PC-3 (cell line): ENCODE measurements around the gene DICER1. TPM values are rescaled to one million over a fixed set of nuclear protein-coding genes. Genes with fewer than 3 reads are reported as not detected.

Source experiments
- ATAC-seq: fragments of 200-7000 bp; cut with Tn5 transposase; 2 replicates; pipeline ENCODE4 v1.9.1; 2020; ENCODE audit warnings: mild to moderate bottlenecking, moderate library complexity
- BruUV-seq: library from RNA; stranded (reverse); fragments of 400-500 nt; replicated peaks from 2 replicates; lab custom pipeline; 2021; lab: Mats Ljungman, UMichigan
- CTCF ChIA-PET: fragments of 300-600 bp; sonication (Branson Sonifier 250); formaldehyde crosslinking; loops from one replicate; lab custom pipeline; 2022; ENCODE audit warnings: antibody characterized with exemption; lab: Charles Lee
- POLR2A ChIA-PET: fragments of 300-600 bp; sonication (Branson Sonifier 250); formaldehyde crosslinking; loops from one replicate; lab custom pipeline; 2022; ENCODE audit warnings: antibody characterized with exemption; ENCODE audit not compliant: unreplicated experiment; lab: Charles Lee
- DNase-seq: peaks from one replicate; pipeline ENCODE4 v3.0.0-alpha.2; 2015
- H2AFZ ChIP-seq: fragments of 300-600 bp; sonication (generic); 2 replicates; pipeline ENCODE4 v1.6.0; 2016; ENCODE audit warnings: antibody characterized with exemption, low read length
- H3F3A ChIP-seq: fragments of 300-600 bp; sonication (generic); one replicate; pipeline ENCODE4 v1.6.0; 2017; ENCODE audit warnings: antibody characterized with exemption, low read length, control low read depth, mild to moderate bottlenecking; ENCODE audit not compliant: unreplicated experiment
- H3K27ac ChIP-seq: fragments of 300-600 bp; sonication (generic); 2 replicates; pipeline ENCODE4 v1.5.1; 2016; ENCODE audit warnings: mild to moderate bottlenecking, low read length
- H3K27me3 ChIP-seq: fragments of 300-600 bp; sonication (generic); 2 replicates; pipeline ENCODE4 v1.6.1; 2016; ENCODE audit warnings: low read length, mixed read lengths
- H3K36me3 ChIP-seq: fragments of 300-600 bp; sonication (generic); 2 replicates; pipeline ENCODE4 v1.6.1; 2016; ENCODE audit warnings: low read depth, mixed run types, low read length, mixed read lengths
- H3K4me1 ChIP-seq: fragments of 300-600 bp; sonication (generic); 2 replicates; pipeline ENCODE4 v1.5.1; 2016; ENCODE audit warnings: low read length; ENCODE audit not compliant: insufficient read depth
- H3K4me2 ChIP-seq: fragments of 300-600 bp; sonication (generic); 2 replicates; pipeline ENCODE4 v1.6.0; 2016; ENCODE audit warnings: low read length
- H3K4me3 ChIP-seq: fragments of 300-600 bp; sonication (generic); 2 replicates; pipeline ENCODE4 v1.5.1; 2016; ENCODE audit warnings: mild to moderate bottlenecking, low read length, mixed read lengths
- H3K79me2 ChIP-seq: fragments of 300-600 bp; sonication (generic); 2 replicates; pipeline ENCODE4 v1.6.1; 2017; ENCODE audit warnings: low read length, mixed read lengths
- H3K9ac ChIP-seq: fragments of 300-600 bp; sonication (generic); 2 replicates; pipeline ENCODE4 v1.6.0; 2016; ENCODE audit warnings: mild to moderate bottlenecking, low read length
- H3K9me2 ChIP-seq: fragments of 300-600 bp; sonication (generic); replicated peaks from 2 replicates; pipeline ENCODE4 v1.6.1; 2016; ENCODE audit warnings: mixed run types, low read length, mixed read lengths
- H3K9me3 ChIP-seq: fragments of 300-600 bp; sonication (generic); 2 replicates; pipeline ENCODE4 v1.6.1; 2016; ENCODE audit warnings: low read length, mixed read lengths
- H4K20me1 ChIP-seq: fragments of 300-600 bp; sonication (generic); 2 replicates; pipeline ENCODE4 v1.6.1; 2016; ENCODE audit warnings: low read length, mixed read lengths
- EZH2 ChIP-seq: fragments of 300-600 bp; sonication (generic); IDR thresholded peaks from one replicate; pipeline ENCODE4 v1.6.1; 2017; ENCODE audit warnings: antibody characterized with exemption, mild to moderate bottlenecking, low read length; ENCODE audit not compliant: unreplicated experiment
- EZH2phosphoT487 ChIP-seq: fragments of 300-600 bp; sonication (generic); IDR thresholded peaks from 2 replicates; pipeline ENCODE4 v1.6.1; 2018; ENCODE audit warnings: mild to moderate bottlenecking, antibody characterized with exemption, low read length, borderline replicate concordance
- intact Hi-C: fragments of 100-400 bp; cut with micrococcal nuclease; formaldehyde crosslinking; loops from 2 replicates; pipeline ENCODE4 v1.9.0; 2023
- microRNA-seq: library from miRNA; unstranded; fragments of <30 nt; microRNA quantifications from one replicate; pipeline ENCODE4 v1.1.0, GENCODE V29; 2020; ENCODE audit not compliant: unreplicated experiment
- total RNA-seq: library from RNA; depleted of rRNA; stranded (reverse); fragments of >200 nt; gene quantifications from 2 replicates; pipeline ENCODE4 v1.2.3, GENCODE V29; 2014; rRNA removed
- TF ChIP-seq, protein P1 (sequence below): fragments of 300-600 bp; sonication (generic); conservative IDR thresholded peaks from 2 replicates; pipeline ENCODE4 v1.5.1; 2017; ENCODE audit warnings: antibody characterized with exemption, low read depth, mild to moderate bottlenecking, low read length

The DICER1 gene
- total RNA-seq, 1 experiment from 2014 or later, result 29.9 TPM

GRCh38 chr14:95038521-95039250 is 118.6 kb downstream of the DICER1 start:
- no peaks in the 10 kb centered on the region for H3K9me2 ChIP-seq
- H3K9ac ChIP-seq, result no peak overlapping the region
- no peak overlapping the region for H3K4me2 ChIP-seq
- no TSS peak for BruUV-seq
- H3K79me2 ChIP-seq, result no peaks in the 10 kb centered on the region
- TF ChIP-seq EZH2, result no peak
- no peak for ATAC-seq
- intact Hi-C loops, result no loop called here
- no peaks in the 10 kb centered on the region for H3K4me1 ChIP-seq
- CTCF ChIA-PET, result no interaction called here
- H3K9me3 ChIP-seq, result no peaks in the 10 kb centered on the region
- H3K27ac ChIP-seq, result no peak overlapping the region
- H3K36me3 ChIP-seq, result no peaks in the 10 kb centered on the region
- H4K20me1 ChIP-seq, result no peaks in the 10 kb centered on the region
- POLR2A ChIA-PET, result no interaction called here
- H3F3A ChIP-seq, result no peaks in the 10 kb centered on the region
- H2AFZ ChIP-seq, result no peak overlapping the region
- no peak for DNase-seq
- H3K4me3 ChIP-seq, result no peak overlapping the region
- H3K27me3 ChIP-seq, result peaks cover 53% of the 10 kb centered on the region

DNA sequence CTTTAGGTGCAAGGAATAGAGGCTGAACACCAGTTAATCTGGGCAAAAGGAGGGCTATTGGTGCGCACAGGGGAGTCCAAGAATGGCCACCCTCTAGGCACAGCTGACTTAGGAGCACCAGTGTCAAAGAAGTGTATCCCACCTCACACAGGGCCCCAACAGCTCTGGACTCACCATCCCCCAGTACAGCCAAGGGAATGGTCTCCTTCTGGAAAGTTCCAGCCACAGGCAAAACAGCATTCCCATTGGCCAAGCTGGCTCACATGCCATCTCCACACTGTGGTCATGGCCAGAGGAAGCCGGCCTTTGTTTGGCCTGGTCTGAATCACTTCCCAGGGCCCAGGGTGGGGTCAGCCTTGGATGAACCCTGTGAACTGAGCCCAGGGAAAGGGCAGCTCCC is 120.1 kb downstream of the DICER1 start:
- DNase-seq (no peak), ATAC-seq (no peak)
- Histone ChIP-seq H3K4me2 (no peak overlapping the region), H3K9ac (no peak overlapping the region), H3F3A (no peaks in the 10 kb centered on the region), H3K27me3 (peaks cover 39% of the 10 kb centered on the region), H3K36me3 (no peaks in the 10 kb centered on the region), H3K79me2 (no peaks in the 10 kb centered on the region), H3K4me3 (no peak overlapping the region), H3K4me1 (no peaks in the 10 kb centered on the region), H3K9me3 (no peaks in the 10 kb centered on the region), H3K9me2 (no peaks in the 10 kb centered on the region), H4K20me1 (no peaks in the 10 kb centered on the region), H2AFZ (no peak overlapping the region), H3K27ac (no peak overlapping the region)
- CTCF ChIA-PET, result no interaction called here
- TF ChIP-seq, protein P1, sequence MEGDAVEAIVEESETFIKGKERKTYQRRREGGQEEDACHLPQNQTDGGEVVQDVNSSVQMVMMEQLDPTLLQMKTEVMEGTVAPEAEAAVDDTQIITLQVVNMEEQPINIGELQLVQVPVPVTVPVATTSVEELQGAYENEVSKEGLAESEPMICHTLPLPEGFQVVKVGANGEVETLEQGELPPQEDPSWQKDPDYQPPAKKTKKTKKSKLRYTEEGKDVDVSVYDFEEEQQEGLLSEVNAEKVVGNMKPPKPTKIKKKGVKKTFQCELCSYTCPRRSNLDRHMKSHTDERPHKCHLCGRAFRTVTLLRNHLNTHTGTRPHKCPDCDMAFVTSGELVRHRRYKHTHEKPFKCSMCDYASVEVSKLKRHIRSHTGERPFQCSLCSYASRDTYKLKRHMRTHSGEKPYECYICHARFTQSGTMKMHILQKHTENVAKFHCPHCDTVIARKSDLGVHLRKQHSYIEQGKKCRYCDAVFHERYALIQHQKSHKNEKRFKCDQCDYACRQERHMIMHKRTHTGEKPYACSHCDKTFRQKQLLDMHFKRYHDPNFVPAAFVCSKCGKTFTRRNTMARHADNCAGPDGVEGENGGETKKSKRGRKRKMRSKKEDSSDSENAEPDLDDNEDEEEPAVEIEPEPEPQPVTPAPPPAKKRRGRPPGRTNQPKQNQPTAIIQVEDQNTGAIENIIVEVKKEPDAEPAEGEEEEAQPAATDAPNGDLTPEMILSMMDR, result no peak
- TF ChIP-seq EZH2phosphoT487 (no peak), EZH2 (no peak)
- BruUV-seq, result no TSS peak
- intact Hi-C loops, result no loop called here
- POLR2A ChIA-PET, result no interaction called here

Small RNA genes within 50 kb of the gene (microRNA-seq; reads per million reads assigned to microRNA genes)
- 2.3 reads per million for gene MIR3173

Other genes with a start within 250 kb of the DICER1 start
- gene CLMN, start 162.4 kb upstream of the DICER1 start, total RNA-seq, result 3.5 and 3.7 TPM in 2 replicates